ENCODE data around the gene DNAH3.
A peak's percentile ranks its signal among the peaks of the same experiment; 100 is the strongest.

DNAH3 gene

GRCh38 chr16:20903899-20904506 lies 246.6 kb downstream of the DNAH3 start:
- no peak for DNase-seq (ENCODE audit: low spot score)

DNA sequence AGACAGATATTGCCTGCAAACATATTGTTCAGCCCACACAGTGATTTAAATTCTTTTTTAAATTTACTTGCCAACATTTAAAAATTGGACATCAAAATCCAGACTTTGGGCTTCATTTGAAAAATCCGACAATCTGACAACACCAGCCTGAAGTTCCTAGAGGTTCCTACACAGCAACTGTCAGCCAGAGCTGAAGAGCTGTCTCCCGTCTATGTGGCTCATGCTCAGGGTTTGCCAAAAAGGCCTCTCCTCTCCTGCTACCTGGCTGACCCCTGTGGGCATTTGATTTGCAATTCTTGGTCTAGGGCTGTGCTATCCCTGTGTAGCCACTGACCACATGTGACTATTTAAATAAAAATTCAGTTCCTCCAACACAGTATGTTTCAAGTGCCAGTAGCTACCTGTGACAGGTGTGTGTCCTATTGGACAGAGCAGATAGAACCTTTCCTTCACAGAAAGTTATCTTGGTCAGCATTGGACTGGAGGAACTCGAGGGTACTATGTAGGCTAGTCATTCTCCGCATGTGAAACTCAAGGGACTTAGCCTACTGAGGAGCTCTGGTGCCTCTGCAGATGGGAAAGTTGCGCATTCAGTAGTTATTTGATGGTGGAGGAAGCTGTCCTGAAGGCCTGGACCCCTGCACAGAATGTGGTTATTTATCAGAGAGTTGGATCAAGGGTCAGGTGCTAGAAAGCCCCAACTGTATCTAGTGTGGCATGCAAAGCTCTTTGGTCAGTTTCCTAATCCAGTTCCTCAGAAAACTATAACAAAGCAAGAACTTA lies 247.3 kb downstream of the DNAH3 start:
- no peak for DNase-seq (ENCODE audit: low spot score)

- DNase-seq (ENCODE audit: low spot score): no peak
Measured at GRCh38 chr16:20902426-20902825, 248.2 kb downstream of the DNAH3 start.

- DNase-seq (ENCODE audit: low spot score): peak; percentile 45
Measured at GRCh38 chr16:20901436-20902112, 249.1 kb downstream of the DNAH3 start.

DNA sequence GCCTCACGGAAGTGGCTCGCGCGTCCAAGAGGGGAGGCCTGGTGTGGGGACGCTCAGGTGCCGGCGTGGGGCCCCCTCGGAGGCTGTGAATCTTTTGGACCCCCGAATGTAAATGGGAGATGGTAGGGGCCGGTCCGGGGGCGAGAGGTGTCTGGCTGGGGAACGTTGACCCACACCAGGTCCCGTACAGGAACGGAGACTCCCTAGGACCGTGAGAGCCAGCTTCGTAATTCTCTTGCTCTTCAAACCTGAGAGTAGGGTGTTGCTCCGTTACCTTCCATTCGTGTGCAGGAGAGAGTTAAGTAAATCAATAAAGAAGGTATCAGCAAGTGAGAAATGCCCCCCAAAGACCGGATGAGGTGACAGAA lies 249.6 kb downstream of the DNAH3 start:
- no peak for DNase-seq (ENCODE audit: low spot score)

DNA sequence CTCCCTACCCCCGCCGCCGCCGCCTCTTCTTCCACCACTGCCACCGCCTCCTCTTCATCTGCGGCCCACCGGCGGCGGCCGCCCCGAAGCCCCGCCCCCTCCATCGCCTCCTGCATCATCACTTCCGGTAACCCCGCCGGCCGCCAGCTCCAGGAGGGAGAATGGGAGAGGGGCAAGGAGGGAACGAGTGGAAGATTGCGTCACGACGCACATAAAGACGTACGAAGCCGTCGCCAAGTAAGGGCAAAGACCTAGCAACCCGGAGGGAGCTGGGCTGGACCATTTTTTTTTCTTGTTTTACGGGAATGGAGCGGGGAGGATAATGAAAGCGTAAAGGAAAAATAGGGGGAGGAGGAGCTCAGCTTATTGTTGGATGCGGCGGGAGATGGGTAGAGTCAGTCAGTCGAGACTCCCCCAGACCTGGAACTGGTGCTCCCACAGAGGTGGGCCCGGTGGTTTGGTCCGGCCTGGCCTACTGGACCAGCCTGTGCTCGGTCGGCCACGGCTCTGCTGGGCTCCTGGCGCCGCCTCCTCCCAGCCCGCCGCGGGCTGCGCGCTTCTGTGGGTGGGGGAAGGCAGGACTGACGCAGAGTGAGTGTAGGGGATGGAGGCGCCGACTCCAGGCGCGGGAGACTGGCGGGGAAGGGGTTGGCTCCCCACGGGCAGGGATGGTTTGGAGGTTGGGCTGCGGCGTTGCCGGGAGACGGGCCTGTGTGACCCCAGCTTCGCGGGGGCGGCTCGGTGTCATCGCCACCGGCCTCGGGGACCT lies 250.2 kb downstream of the DNAH3 start, which contains the start of the genes DCUN1D3 and LYRM1:
DCUN1D3 (minus strand) TSS at position 60 of the 769 bp plus-strand sequence. CDS start 37,820 bp downstream, outside the sequence.
LYRM1 (plus strand) TSS at position 473 of the 769 bp plus-strand sequence. CDS start 14,785 bp downstream, outside the sequence.
- DNase-seq (ENCODE audit: low spot score): peak; percentile 96

DNA sequence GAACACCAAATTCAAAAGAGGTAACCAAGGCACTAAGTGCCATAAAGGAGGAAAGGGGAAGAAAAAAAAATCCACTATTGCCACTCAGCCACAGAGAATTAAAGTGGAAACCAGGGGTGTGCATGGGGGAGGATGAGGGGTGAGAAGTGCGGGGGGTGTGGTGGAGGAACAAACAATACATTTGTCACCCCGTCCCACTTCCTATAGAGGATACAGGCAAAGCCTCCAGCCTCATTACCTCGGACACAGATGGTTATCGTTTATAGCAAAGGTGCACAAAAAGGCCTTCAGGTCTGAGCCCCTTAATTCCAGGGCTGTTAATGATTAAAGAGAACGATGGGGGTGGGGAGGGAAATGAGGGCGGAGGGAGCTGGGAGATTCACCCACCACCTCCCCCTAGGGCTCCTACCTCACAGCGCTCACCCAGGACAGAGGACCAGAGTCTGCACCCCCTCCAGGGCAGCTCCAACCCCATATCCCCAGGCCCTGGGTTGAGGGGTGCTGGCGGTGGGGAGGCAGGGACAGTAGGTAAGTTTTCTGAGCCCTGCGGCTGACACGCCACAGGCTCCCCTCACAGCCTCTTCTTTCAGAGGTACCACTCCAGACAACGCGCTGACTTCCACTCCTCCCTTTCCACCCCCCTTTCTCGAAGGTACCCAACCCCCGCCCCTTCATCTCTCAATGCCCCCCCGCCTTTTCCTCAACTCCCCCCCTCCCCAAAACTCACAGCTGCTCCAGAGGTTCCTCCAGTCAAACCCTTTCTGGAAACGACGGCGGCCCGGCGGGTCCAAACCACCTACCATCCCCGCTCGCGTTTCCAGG lies 251.0 kb downstream of the DNAH3 start:
- DNase-seq (ENCODE audit: low spot score): peak; percentile 66

DNA sequence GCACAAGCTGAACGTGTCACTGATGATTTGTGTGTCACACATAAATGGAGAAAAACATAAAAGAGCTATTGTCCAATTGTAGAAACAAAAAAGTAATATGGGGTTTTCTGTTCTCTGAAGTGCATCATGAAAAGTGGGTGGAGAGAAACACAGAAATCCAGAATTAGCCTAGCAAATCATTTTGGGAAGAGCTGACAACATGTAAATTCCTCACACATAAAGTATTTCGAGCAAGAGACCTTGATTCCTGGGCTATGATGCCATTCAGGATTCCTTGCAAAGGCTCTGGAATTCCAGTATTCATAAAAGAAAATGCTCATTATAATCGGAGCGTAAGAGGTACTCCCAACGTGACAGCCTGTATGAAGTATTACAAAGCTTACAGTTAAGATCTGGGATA lies 251.6 kb downstream of the DNAH3 start:
- no peak for DNase-seq (ENCODE audit: low spot score)

GRCh38 chr16:20897922-20898321 lies 252.7 kb downstream of the DNAH3 start:
- DNase-seq (ENCODE audit: low spot score): no peak

DNA sequence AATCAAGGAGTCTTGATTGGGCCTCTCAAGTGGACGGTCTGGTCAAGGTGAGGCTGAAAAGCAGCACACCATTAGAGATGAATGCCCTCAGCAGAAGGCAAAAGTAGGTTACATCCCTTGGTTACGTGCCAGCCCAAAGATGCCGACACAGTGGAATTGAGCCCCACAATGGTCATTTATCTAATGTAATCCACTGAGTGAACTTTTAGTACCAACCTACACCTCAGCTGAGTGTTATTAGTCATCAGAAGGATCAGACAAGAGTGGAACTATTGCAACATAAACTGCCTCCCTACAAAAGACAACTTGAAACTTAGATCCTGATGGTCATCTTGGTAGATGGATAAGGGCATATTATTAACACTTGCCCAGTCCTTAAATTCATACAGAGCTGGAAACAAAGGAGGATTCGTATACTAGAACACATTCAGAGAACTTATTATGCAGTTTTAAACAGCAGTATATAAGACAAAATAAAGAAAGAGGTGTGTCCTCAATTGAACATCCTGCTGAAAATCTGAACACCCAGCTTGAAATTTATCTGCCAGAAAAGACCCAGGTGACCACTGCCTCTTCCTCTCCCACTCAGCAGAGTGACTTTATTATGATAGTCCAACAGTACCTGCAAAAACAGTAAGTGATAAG lies 253.3 kb downstream of the DNAH3 start:
- DNase-seq (ENCODE audit: low spot score): no peak

DNA sequence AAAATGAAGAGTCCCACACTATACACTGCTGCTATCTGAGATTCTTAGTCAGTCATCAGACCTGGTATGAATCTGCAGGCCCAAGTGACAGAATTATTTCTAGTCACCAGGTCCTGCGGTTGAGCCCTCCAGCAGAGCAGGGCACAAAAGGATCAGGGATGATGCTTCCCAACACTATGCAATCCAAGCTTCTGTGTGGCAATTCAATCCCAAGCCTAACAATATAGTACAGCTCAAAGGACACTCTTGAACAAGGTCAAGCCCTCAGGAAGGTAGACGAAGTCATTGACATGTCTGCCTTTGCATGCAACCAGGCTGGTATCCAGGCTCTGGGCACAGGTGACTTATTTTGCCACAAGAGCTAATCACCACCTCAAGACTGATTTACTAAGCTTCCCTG lies 256.3 kb downstream of the DNAH3 start:
- no peak for DNase-seq (ENCODE audit: low spot score)

DNA sequence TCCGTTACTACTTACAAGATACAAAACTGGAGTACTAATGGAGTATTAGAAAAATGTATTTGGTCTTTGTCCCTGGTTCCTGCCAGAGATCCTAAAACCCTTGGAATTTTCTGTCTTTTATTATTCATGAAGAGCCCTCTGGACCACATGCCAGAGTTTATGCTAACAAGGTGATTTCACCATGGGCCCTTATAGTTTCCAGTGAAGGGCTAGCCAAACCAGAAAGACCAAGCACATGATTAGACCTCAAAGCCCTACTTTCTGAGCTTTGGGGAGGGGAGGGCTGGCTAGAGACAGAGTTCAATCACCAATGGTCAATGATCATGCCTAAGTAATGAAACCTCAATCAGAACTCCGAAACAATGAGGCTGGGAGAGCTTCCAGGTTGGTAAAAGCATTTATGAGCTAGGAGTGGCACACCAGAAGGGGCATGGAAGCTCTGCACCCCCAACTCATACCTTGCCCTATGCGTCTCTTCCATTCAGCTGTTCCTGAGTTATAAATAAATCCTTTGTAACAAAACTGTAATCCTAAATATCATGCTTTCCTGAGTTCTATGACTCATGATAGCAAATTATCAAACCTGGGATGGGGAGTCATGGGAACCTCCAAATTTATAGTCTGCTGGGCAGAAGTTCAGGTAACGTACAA lies 260.9 kb downstream of the DNAH3 start:
- no peak for DNase-seq (ENCODE audit: low spot score)

DNA sequence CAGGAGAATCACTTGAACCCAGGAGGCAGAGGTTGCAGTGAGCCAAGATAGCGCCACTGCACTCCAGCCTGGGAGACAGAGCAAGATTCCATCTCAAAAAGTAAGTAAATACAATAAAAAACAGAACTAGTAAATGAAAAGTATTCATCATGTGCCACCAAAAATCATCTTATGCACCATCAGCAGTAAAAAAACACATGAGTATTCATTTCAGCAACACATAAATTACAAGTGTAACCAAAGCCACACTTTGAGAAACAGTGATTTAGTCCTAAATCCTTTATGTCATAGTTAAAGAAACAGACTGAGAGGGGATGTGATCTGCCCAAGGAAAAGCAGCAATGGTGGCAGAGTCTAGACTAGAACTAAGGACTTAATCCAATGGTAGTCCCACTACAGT lies 263.4 kb downstream of the DNAH3 start:
- no peak for DNase-seq (ENCODE audit: low spot score)

DNA sequence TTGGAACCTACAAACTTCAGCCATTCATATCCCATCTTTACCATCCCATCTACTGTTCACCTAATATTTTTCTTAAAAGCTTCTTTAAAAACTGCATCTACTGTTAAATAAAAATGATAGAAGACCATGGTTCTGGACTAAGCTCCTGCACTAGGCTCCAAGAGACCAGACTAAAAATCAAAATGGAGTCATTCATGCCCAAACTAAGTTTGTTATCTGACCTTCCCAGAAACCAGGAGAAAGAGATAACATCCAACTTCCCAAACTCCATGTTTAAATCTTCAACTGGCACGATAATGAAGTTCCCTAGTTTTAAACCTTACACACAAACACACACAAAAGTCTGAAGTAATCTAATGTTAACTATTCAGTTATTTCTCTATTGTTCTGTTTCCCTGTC lies 264.3 kb downstream of the DNAH3 start:
- no peak for DNase-seq (ENCODE audit: low spot score)

- DNase-seq (ENCODE audit: low spot score): no peak
Measured at GRCh38 chr16:20884240-20884556, 266.4 kb downstream of the DNAH3 start.

DNA sequence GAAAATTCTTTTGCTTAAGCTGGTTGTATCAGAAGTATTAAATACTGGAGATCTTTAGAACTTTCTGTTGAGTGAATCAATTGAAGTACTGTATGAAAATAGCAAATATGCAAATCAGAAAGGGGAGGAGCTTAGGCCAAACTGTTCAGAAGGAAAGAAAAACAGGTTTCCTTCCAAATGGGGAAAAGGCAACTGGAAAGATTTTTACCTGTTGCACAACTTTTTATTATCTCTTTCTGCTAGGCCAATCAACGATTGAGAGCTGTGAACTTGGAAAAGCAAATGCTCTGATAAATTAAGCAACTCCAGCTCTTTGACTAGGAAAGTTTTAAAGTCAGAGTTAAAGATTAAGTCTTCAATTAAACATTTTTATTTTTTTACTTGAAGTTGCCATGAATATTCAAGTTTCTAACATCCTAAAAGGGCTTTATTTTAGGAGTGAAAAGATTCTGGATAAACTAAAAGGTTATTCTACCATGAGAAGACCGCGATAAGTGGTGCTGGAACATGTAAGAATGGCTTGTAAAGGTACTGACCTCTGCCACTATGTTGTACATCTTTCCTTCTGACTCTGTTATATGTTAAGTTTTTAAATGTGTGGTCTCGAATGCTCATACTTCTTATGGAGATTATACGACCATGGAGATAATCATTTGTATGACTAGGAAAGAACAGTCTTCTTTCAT lies 266.9 kb downstream of the DNAH3 start:
- no peak for DNase-seq (ENCODE audit: low spot score)

Measured in HuH-7 (cell line).